ENCODE data around the gene ERICH6.

The ERICH6 gene

GRCh38 chr3:150675587-150675986 is 28.1 kb downstream of the ERICH6 start:
- TF ChIP-seq CTCF (IDR thresholded peaks at IDR 0.05; ENCODE audit: extremely low read depth, insufficient read depth, missing control alignments): no peak
- in situ Hi-C loops (cut with MboI; ENCODE audit: low pct_unique_long_range_greater_than_20kb, low sequenced_read_pairs, unreplicated experiment): no loop called here
- DNase-seq (ENCODE audit: low spot score): no peak

GRCh38 chr3:150673966-150674365 is 29.8 kb downstream of the ERICH6 start:
- no peak for DNase-seq (ENCODE audit: low spot score)
- in situ Hi-C loops (cut with MboI; ENCODE audit: low pct_unique_long_range_greater_than_20kb, low sequenced_read_pairs, unreplicated experiment): no loop called here
- TF ChIP-seq CTCF (IDR thresholded peaks at IDR 0.05; ENCODE audit: extremely low read depth, insufficient read depth, missing control alignments): no peak

- in situ Hi-C loops (cut with MboI; ENCODE audit: low pct_unique_long_range_greater_than_20kb, low sequenced_read_pairs, unreplicated experiment): no loop called here
Measured at GRCh38 chr3:150666167-150666566, 37.6 kb downstream of the ERICH6 start.

GRCh38 chr3:150663461-150663860 is 40.3 kb downstream of the ERICH6 start:
- DNase-seq (ENCODE audit: low spot score): no peak
- in situ Hi-C loops (cut with MboI; ENCODE audit: low pct_unique_long_range_greater_than_20kb, low sequenced_read_pairs, unreplicated experiment): no loop called here
- no peak for TF ChIP-seq CTCF (IDR thresholded peaks at IDR 0.05; ENCODE audit: extremely low read depth, insufficient read depth, missing control alignments)

More at GRCh38 chr3:150666167-150666566, 37.6 kb downstream of the ERICH6 start:
- no peak for TF ChIP-seq CTCF (IDR thresholded peaks at IDR 0.05; ENCODE audit: extremely low read depth, insufficient read depth, missing control alignments)
- no peak for DNase-seq (ENCODE audit: low spot score)

- in situ Hi-C loops (cut with MboI; ENCODE audit: low pct_unique_long_range_greater_than_20kb, low sequenced_read_pairs, unreplicated experiment): no loop called here
- TF ChIP-seq CTCF (IDR thresholded peaks at IDR 0.05; ENCODE audit: extremely low read depth, insufficient read depth, missing control alignments): no peak
- DNase-seq (ENCODE audit: low spot score): no peak
Measured at GRCh38 chr3:150662410-150663200, 41.1 kb downstream of the ERICH6 start.

GRCh38 chr3:150656316-150656715 is 47.4 kb downstream of the ERICH6 start:
- no peak for DNase-seq (ENCODE audit: low spot score)
- in situ Hi-C loops (cut with MboI; ENCODE audit: low pct_unique_long_range_greater_than_20kb, low sequenced_read_pairs, unreplicated experiment): no loop called here
- no peak for TF ChIP-seq CTCF (IDR thresholded peaks at IDR 0.05; ENCODE audit: extremely low read depth, insufficient read depth, missing control alignments)
